Measurements from ENCODE around the gene TLE2. TPM values are rescaled to one million over a fixed set of nuclear protein-coding genes. Genes with fewer than 3 reads are reported as not detected.

TLE2 gene
- total and polyA plus RNA-seq, 2 of the 4 experiments (the other 2 are of a cell fraction), result under 0.01 to 0.41 TPM

DNA sequence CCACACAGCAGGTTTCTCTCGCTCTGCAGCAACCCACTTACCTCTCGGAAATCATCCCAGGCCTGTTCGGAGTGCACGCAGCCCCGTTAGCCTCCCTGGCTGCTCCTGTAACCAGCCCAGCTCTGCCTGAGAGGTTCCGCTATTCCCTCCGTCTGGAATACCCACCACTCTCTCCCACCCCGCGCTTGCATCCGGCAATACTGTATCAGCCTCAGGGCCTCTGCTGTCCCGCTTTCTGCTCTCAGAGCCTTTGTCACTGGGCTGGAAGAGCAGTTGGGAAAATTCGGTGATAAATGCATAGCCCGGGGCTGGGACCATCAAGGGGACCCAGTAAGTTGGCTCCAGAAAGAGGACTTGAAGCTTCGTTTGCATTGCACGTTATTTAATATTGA is 52.5 kb downstream of the TLE2 start:
- 32% methylated on average over 3 of the region's 15 CpGs; no CpG with 5 or more reads in 1 of the 2 experiments for WGBS, 2 experiments (ENCODE audit: extremely low coverage in 2 of 2, insufficient read length in 1 of 2)
- H4K91ac ChIP-seq (ENCODE audit: insufficient read depth, low read depth, low read length), result no peak overlapping the region
- ChIA-PET POLR2A (ENCODE audit: unreplicated experiment) (interaction anchor here (0.6 kb wide), 1 partner anchor 78 kb away, joined by 3 read pairs; no protein-coding TSS in a partner anchor), CTCF (no interaction called here)
- H3K27me3 ChIP-seq (ENCODE audit: control insufficient read depth, insufficient read depth, low read length), result no peaks in the 10 kb centered on the region
- H3K4me1 ChIP-seq (ENCODE audit: control insufficient read depth, insufficient read depth, low read length), result peaks cover 6% of the 10 kb centered on the region
- no peak for TF ChIP-seq CEBPB (IDR thresholded peaks at IDR 0.05; ENCODE audit: low read depth, low read length)
- TF ChIP-seq RCOR1 (IDR thresholded peaks at IDR 0.05; ENCODE audit: insufficient replicate concordance, low read length), result no peak
- TF ChIP-seq MAZ (IDR thresholded peaks at IDR 0.05; ENCODE audit: borderline replicate concordance, low read depth, low read length), result no peak
- TF ChIP-seq FOS (IDR thresholded peaks at IDR 0.05; ENCODE audit: low read depth, low read length), result no peak
- no peak for TF ChIP-seq SMC3 (IDR thresholded peaks at IDR 0.05; ENCODE audit: low read depth, low read length)
- no peak for TF ChIP-seq RAD21 (IDR thresholded peaks at IDR 0.05; ENCODE audit: low read length)
- TF ChIP-seq, protein P1, sequence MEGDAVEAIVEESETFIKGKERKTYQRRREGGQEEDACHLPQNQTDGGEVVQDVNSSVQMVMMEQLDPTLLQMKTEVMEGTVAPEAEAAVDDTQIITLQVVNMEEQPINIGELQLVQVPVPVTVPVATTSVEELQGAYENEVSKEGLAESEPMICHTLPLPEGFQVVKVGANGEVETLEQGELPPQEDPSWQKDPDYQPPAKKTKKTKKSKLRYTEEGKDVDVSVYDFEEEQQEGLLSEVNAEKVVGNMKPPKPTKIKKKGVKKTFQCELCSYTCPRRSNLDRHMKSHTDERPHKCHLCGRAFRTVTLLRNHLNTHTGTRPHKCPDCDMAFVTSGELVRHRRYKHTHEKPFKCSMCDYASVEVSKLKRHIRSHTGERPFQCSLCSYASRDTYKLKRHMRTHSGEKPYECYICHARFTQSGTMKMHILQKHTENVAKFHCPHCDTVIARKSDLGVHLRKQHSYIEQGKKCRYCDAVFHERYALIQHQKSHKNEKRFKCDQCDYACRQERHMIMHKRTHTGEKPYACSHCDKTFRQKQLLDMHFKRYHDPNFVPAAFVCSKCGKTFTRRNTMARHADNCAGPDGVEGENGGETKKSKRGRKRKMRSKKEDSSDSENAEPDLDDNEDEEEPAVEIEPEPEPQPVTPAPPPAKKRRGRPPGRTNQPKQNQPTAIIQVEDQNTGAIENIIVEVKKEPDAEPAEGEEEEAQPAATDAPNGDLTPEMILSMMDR (conservative IDR thresholded peaks at IDR 0.05; ENCODE audit: low read depth, low read length), result no peak
- TF ChIP-seq, protein P2, sequence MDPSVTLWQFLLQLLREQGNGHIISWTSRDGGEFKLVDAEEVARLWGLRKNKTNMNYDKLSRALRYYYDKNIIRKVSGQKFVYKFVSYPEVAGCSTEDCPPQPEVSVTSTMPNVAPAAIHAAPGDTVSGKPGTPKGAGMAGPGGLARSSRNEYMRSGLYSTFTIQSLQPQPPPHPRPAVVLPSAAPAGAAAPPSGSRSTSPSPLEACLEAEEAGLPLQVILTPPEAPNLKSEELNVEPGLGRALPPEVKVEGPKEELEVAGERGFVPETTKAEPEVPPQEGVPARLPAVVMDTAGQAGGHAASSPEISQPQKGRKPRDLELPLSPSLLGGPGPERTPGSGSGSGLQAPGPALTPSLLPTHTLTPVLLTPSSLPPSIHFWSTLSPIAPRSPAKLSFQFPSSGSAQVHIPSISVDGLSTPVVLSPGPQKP (IDR thresholded peaks at IDR 0.05; ENCODE audit: borderline replicate concordance, low read depth, low read length), result no peak
- no peak overlapping the region for H2BK20ac ChIP-seq (ENCODE audit: low read depth, low read length)
- H3K27ac ChIP-seq (ENCODE audit: insufficient read depth, low read length), result no peak overlapping the region
- intact Hi-C loops (cut with micrococcal nuclease), result loop anchor here (2.0 kb wide), 1 partner anchor 58 kb away; no protein-coding TSS in a partner anchor
- no TSS peak for BruUV-seq (replicated peaks)
- H4K8ac ChIP-seq (ENCODE audit: low read depth in 2 of 2, low read length in 2 of 2), result peak overlapping the region; percentile 0 to 80; a peak in 2 of 4 replicates
- no peak overlapping the region for H2AK5ac ChIP-seq (ENCODE audit: low read depth, low read length)
- H3K4ac ChIP-seq (ENCODE audit: low read depth, low read length), result no peak overlapping the region
- in situ Hi-C loops (cut with MboI; ENCODE audit: low sequenced_read_pairs), result no loop called here
- no peak overlapping the region; the same call in 1 of the 2 replicates for H3K14ac ChIP-seq (replicated peaks; ENCODE audit: low read depth, low read length)
- H3K18ac ChIP-seq (ENCODE audit: low read depth, low read length), result no peak overlapping the region
- H3K4me2 ChIP-seq (ENCODE audit: low read depth, low read length), result peak overlapping the region; percentile 97
- 0 out of 2 replicates have a peak overlapping the region, but pooled peaks have one; percentile 26 for H3K9ac ChIP-seq (ENCODE audit: low read depth, low read length)
- H3K9me3 ChIP-seq (ENCODE audit: control insufficient read depth, insufficient read depth, low read length), result no peaks in the 10 kb centered on the region
- no peak overlapping the region for H3K56ac ChIP-seq (ENCODE audit: extremely low read depth, insufficient read depth, low read length)
- 0 out of 2 replicates have a peak overlapping the region, but pooled peaks have one; percentile 8 for H2BK120ac ChIP-seq (ENCODE audit: low read depth, low read length)
- no peaks in the 10 kb centered on the region for H3K36me3 ChIP-seq (ENCODE audit: control insufficient read depth, insufficient read depth, low read length)
- H4K20me1 ChIP-seq (ENCODE audit: insufficient read depth, low read length), result no peaks in the 10 kb centered on the region
- H3K4me3 ChIP-seq (ENCODE audit: insufficient read depth, low read depth, low read length), result peak overlapping the region; percentile 72
- DNase-seq (no peak), ATAC-seq (ENCODE audit: low read depth) (no peak)
- H3K23ac ChIP-seq (ENCODE audit: low read depth, low read length), result peak overlapping the region; percentile 23
- no peak overlapping the region for H2BK5ac ChIP-seq (ENCODE audit: low read depth, low read length, poor library complexity, severe bottlenecking)
- peak overlapping the region; percentile 78 for H2AK9ac ChIP-seq (replicated peaks; ENCODE audit: low read depth, low read length, poor library complexity)
- H3K79me1 ChIP-seq (ENCODE audit: low read depth in 1 of 2, low read length in 2 of 2), result no peaks in the 10 kb centered on the region
- H3K9me1 ChIP-seq (ENCODE audit: insufficient read depth, low read length), result 0 out of 2 replicates have a peak, but pooled peaks cover 6% of the 10 kb centered on the region
- H2AFZ ChIP-seq (replicated peaks; ENCODE audit: low read length, poor library complexity), result peak overlapping the region; percentile 99
- no peak overlapping the region for H4K5ac ChIP-seq (ENCODE audit: low read depth, low read length)
- H2BK15ac ChIP-seq (ENCODE audit: low read depth, low read length), result no peak overlapping the region
- dilution Hi-C loops (cut with HindIII; ENCODE audit: low sequenced_read_pairs, unreplicated experiment), result no loop called here
